Activated CD8-positive, alpha-beta memory T cell treated with anti-CD3 and anti-CD28 coated beads for 48 hours (primary cell): Measurements from ENCODE around the gene MAMDC2.

Experiments
- DNase-seq, 3 experiments: peaks; one replicate each; pipeline ENCODE4 v3.0.0-alpha.2; 2020; ENCODE audit warnings: low read depth in 2 of 3, low spot score in 2 of 3

Gene MAMDC2, protein sequence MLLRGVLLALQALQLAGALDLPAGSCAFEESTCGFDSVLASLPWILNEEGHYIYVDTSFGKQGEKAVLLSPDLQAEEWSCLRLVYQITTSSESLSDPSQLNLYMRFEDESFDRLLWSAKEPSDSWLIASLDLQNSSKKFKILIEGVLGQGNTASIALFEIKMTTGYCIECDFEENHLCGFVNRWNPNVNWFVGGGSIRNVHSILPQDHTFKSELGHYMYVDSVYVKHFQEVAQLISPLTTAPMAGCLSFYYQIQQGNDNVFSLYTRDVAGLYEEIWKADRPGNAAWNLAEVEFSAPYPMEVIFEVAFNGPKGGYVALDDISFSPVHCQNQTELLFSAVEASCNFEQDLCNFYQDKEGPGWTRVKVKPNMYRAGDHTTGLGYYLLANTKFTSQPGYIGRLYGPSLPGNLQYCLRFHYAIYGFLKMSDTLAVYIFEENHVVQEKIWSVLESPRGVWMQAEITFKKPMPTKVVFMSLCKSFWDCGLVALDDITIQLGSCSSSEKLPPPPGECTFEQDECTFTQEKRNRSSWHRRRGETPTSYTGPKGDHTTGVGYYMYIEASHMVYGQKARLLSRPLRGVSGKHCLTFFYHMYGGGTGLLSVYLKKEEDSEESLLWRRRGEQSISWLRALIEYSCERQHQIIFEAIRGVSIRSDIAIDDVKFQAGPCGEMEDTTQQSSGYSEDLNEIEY

DNA sequence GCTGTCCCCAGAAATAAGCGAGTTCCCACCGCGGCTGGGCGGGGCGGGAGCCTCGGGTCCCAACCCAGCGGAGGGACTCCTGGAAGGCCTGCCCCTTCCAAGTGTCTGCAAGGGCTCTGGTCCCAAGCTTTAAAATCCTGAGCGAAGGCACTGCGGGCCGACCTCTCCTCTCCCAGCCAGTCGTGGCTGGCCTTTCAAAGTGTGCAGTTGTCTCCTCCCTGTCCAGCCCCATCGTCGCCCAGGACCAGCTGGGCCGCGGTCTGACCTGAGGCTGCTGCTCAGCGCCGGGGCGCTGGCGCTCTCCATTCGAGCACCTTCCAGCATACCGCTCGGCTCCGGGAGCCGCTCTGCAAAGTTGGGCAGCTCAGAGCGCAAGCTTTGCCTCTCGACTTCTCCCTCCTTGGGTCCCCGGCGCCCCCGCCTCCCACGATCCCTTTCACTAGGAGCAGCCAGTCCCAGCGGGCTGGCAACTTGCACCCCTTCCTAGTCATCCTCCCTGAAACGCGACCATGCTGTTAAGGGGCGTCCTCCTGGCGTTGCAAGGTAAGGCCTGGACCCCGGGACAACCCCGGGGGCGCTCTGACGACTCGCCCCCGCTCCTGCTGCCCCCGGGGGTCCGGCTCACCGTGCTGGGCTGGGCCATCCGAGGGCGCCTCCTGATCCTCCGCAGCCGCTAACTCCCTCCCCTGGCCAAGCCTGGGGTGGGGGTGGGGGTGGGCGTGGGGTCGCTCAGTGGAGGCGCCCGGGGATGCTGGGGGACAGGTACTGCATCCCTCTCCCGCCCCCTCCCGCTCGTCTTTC, at the start of gene MAMDC2:
Gene MAMDC2 (plus strand): TSS at position 160 of the 801 bp plus-strand sequence. CDS start 350 bp downstream, at position 510.
- DNase-seq = no peak

DNA sequence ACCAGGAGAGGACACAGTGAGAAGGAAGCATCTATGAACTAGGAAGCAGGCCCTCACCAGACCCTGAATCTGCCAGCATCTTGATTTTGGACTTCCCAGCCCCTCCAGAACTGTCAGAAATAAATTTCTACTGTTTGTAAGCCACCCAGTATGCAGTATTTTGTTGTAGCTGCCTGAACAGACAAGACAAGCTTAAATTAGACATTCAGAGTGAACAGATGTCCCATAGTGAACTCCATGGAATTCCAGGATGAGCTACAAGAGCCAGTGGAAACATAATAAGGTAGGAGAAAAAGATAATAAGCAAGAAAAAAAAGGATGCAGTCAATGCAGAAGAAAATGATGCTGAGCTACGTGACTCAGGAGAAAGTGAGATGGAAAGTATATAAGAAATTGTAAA, 47.8 kb upstream of the MAMDC2 start:
- no peak for DNase-seq

DNA sequence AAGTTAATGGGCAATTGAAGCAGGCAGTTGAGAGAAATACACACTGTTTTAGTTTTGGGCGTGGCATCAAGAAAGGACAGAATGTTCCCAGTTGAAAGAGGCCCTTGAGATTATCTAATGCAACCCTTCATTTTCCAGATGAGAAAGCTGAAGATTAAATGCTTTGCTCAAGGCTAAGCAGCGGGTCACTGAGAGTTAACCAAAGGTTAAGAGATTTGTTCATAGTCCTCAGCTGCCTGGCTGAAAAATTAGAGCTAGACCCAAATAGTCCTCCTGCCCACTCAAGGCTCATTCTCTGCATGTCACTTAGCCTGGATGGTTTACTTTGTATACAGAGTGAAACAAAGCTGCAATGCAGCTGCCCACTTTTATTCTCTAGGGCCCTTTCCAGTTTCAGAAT, 46.7 kb upstream of the MAMDC2 start:
- no peak for DNase-seq

DNA sequence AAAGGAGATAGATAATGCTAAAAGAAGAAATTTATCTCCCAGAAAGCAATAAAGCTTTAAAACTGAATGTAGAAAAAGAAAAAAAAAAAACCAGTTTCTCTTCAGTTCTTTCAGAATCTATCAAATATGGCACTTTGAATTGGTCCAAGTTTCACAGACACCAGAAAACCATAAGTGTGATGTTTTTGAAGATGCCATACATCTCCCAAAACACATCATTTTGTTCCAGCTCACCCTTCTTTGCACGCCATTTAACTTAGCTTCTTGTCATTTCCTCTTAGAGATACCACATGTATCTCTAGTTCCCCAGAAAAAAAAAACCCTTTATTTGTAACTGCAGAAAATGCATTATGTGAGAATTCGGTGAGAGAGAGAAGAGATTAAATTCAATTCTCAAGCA, 46.1 kb upstream of the MAMDC2 start:
- DNase-seq = no peak

DNA sequence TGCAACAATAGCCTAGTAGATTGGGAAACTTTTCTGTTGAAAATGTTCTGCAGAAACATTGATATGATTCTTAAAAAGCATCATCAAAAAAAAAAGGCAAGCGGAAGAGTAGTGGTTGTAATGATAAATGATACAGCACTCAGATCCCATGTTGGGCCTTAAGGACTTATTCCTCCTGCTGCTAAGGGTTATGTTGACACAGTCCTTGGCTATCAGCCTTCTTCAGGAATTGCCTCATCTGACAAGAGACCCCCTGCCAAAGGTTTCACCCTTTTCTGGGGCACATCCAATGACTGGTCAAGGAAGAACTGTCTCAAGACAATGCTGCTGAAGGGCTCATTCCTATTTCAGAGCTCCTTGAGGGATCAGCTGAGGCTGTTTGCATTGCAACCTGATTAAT, 44.3 kb upstream of the MAMDC2 start:
- DNase-seq = no peak

DNA sequence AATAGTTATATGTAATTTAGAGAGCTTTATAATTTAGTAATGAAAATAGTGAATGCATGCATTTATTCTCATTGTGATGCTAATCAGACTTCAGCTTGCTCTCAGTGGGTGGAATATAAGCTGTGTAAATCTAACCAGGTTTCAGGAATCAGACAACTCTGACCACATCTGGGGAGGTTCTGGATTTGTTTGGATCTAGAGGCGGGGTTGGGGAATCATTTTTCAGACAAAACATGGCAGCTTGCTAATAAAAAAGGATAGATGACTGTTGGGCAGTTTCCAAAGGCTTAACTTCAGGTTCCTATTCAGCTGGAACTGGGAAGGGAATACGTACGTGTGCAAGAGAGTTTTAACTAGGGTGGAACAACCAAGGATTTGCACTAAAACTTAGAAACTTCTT, 43.2 kb upstream of the MAMDC2 start:
- no peak for DNase-seq

DNA sequence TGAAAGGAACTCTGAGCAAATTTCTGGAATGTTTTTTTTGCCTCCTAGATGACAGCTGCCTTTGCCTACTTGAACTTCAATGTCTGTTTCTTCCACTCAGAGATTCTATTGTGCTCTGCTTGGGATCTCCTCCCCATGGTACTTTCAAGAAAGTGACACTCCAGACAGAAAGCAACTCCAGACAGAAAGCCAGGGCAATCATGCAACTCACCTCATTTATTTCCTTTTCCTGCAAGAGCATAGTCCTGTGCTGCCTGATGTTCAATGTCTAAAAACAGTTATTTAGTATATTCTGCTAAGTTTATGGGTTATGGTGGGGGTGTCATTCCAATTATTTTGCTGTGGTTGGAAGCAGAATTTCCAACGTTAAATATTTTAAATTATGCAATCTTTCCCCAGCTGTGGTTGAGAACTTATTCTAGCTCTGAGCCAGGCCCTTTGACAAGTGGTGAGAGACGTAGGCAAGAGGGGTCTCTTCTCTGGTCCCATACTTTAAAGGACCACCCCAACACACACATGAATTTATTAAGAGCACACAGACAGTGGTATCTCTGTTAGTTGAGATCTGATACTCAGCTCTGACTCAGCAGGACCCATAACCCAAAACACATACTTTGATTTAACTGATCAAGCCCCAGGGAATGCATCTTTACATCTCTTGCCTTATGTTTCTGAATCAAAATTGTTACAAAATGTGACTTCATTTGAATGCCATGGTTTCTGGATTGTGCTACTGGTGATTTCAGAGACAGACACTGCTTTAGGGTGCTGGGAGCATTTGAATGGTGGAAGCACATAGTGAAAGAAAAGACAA, 39.5 kb upstream of the MAMDC2 start:
- no peak for DNase-seq

DNA sequence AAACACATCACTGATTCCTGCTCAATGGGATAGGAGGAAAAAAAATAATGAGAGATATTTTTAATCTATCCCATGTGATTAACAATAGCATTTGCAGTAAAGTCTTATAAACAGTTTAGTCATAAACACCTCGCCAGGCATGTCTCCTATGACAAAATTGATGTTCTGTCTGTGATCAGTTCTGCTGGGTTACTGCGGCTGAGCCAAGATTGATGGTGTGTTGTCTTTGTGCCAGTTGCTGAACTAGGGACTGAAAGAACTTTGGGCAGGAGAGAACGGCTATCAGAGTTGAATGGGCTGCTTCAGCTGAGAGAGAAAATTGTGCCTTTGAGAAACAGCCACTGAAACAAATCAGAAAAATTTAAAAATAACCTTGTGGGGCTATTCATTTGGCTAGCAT, 37.3 kb upstream of the MAMDC2 start:
- DNase-seq = no peak

DNA sequence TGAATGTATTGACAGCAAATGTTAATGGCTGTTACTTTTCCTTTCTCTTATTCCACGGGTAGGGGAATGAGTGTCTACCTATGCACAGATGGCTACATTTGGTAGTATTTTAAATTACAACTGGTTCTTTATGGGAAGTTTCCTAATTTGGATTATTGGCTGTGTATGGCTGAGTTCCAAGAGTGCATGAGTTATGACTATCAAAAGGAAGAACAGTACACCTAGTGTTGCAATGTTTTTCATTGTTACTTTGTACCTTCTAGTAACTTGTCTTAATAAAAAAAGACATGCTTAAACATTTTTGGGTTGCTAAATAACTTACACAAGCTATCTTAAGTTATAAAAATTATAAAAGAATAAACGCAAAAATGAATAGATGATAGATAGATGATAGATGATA, 35.8 kb upstream of the MAMDC2 start:
- no peak for DNase-seq

DNA sequence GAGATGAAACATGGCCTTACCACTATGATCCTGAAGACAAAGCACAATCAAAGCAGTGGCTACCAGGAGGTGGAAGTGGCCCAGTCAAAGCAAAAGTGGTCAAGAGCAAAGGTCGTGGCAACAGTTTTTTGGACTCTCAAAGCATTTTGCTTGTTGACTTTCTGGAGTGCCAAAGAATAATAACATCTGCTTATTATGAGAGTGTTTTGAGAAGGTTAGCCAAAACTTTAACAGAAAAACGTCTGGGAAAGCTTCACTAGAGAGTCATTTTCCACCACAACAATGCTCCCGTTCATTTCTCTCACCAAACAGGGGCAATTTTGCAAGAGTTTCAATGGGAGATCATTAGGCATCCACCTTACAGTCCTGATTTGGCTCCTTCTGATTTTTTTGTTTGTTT, 33.6 kb upstream of the MAMDC2 start:
- no peak for DNase-seq

DNA sequence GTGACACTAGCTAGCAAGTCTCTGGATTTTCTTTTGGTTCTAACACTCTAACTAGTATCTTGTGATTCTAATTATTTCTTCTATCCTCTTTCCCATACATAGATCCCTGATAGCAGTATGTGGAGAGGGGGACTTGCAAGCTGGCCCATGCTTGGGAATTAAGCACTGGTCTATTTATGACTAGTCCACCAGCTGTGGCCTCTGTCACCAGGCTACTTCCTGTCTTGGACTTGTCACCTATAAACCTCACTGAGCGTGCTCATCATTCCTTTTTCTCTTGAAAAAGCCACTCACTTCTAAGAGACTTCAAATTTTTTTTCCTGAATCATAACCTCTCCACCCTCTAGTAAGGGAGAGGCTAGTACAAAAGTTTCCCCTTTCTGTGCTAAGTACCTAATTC, 32.3 kb upstream of the MAMDC2 start:
- DNase-seq = no peak

DNA sequence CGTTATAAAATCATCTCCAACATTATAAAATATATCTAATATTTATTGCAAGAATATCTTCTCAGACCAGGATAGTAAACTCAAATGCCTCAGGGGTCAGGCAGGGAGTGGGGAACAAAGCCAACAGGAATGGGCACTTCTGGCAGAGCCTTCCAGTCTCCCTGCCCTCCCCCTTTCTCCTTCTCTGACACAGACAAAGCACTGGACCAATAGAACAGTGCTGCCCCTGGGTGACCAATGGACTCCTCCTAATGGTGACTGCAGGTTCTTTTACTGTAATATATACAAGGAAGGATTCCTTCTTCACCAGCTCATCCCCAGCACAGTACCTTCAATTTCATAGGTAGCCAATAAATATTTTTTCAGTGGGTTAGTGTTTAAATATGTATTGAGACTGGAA, 31.1 kb upstream of the MAMDC2 start:
- DNase-seq = no peak

DNA sequence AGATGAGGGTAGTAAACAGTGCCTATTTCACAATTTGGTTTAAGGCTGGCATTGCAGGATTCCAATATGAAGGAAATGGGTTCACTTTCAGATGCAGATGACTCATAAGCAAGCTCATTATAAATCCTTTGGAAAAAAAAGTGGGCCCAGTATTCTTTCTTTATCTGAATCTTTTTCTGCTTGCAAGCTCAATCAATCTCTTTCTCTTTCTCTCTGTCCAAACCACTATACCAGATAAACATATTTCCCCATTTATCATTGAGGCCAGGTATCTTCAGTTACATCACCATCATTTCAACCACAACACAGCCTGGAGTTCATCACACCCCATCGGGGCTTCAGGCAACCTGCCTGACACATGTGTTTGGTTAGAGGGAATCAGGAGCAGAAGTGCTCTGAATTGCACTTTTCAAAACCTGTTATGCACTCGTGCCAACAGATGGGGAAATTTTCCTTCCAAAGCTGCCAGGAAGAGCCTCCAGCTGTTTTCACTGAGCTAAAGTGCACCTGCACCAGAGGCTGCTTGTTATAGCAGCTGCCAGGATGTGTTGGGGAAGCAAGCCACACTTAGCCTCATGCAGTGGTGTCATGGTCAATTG, 30.0 kb upstream of the MAMDC2 start:
- no peak for DNase-seq

DNA sequence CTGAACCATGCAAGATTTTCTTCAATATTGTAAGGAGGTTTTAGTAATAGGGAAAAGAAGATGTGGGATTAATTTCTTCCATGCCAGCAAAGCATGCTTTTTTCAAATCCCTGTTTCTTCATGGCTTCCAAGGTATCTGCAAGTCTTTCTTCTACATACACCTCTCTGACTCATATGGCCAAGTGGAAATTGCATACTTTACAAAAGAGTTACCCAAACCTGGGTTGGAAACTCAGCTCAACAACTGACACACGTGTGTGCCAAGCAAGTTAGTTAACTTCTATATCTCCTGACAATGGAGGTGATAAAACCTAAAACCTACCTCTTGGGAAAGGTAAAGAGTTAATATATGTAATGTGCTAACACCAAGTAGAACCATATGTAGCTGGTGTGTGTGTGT, 28.5 kb upstream of the MAMDC2 start:
- DNase-seq = no peak

DNA sequence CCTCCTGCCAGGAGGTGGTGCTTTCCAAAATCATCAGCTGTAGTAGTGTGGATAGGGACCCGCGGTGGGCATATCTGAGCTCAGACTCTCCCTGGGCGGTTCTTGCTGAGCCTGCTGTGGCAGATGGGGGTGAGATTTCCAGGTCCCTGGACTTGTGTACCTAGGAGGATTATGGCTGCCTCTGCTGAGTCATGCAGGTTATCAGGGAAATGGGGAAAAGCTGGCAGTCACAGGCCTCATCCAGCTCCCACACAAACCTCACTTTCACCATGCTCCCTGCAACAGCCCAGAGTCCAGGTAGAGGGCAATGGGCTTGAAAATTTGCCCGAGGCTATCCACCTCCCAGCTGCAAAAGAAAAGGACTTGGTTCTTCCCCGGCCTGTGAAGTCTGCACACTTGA, 23.4 kb upstream of the MAMDC2 start:
- DNase-seq = no peak

DNA sequence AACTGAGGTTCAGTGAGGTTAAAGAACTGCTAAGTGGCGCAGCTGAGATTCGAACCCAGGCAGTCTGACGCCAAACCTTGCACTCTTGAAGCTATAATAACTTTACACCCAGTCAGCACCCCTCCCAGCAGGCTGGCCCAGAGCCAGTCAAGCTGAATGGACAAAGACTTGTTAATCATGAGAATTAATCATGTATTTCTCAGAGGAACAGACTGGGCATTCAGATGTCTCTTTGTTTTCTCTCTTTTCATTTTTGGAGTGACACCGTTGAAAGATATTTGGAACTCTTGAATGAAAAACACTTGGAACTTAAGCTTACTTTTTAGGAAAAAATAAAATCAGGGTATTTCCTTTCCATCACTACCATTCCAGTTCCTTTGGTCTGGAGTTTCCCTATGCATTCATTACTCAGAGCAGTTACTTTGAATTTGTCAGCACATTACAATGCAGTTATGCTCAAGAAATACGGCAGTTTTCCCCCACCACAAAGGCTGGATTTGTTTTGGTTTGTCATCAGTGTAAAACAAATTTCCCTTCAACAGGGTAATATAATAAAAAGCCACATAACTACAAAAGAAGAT, 22.6 kb upstream of the MAMDC2 start:
- DNase-seq = no peak

DNA sequence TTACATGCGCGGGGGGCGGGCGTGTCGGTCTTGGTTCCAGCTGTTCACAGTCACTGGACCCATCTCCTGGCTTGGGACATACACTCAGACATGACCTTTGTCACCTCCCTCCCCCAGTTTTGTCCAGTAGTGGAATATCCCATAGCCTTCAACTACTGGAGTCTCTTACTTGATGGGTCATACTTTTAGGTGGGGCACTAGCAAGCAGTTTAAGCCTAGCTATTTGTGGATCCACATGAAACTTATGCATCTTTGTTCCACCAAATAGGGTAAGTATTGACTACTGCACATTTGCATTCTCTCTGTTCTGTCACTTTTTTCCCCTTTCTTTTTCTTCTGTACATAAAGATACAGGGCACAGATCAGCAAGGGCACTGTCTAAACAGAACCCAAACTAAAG, 15.4 kb upstream of the MAMDC2 start:
- no peak for DNase-seq

DNA sequence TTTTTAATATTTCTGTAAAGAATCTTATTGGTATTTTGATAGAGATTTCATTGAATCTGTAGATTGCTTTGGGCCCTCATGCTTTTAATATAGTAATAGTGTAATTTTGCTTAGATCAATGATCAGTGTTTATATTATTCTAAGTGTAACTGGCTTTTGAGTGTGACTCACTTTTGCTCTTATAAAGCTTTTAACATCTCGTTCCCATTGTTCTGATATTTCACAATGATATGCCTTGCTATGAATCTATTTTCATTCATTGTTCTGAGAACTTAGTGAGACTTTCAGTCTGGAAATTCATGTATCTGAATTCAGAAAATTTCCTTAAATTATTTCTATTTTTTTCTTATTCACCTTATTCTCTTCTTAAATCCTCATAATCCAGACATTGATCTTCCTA, 13.5 kb upstream of the MAMDC2 start:
- no peak for DNase-seq

DNA sequence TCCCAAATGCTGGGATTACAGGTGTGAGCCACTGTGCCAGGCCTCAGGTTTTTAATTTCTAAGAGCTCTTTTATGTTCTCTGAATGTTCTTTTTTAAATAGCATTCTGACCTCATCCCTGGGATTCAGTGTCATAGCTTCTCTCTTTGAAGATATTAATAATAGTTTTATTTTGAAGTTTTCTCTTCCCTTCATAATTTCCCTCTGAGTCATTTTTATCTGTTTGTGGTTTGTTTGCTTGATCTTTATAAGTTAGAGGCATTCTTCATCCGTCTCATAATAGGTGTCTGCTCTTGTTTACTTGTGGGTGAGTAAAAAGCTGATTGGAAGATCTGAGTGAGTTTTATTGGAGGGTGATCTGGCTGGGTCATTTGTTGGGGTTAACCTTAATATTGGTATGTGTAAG, 12.5 kb upstream of the MAMDC2 start:
- no peak for DNase-seq

DNA sequence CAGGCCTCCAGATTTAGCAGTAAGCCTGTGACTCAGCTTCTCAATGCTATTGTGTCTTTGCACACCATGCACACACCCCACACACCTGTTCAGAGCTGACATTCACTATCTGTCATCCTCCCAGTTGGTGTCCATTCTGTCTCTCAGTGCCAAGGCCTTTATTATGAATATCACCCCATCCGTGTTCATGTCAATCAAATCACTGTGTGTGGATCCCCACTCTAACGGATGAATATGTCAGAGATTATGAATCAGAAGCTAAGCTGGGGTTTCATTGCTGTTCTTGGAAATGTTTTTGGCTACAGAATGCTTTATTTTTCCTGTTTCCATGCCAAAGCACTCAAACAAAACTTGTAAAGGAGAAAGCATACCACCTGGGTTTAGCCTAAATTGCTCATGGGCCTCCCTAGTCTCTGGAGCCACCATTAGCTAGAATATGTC, 9.4 kb upstream of the MAMDC2 start:
- DNase-seq = no peak
